ENCODE results near the gene B4GALT2. TPM values are rescaled to one million over a fixed set of nuclear protein-coding genes. Genes with fewer than 3 reads are reported as not detected.

B4GALT2 gene
- total and polyA plus RNA-seq, 9 of the 15 experiments (the other 6 are each of a cell fraction or from before 2014, with no cell fraction given): 1.3 to 86.8 (median 43.8) TPM

DNA sequence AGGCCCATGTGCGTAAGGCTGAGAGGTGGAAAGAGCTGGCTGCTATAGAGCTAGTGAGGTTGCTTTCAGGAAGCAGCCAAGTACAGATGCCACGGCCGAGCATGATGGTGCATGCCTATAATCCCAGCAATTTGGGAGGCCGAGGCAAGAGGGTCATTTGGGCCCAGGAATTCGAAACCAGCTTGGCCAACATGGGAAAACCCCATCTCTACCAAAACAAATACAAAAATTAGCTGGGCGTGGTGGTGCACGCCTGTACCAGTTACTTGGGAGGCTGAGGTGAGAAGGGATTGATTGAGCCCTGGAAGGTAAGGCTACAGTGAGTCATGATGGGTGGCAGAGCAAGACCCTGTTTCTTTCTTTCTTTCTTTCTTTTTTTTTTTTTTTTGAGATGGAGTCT, 15.1 kb downstream of the B4GALT2 start (continued):
- no peak for TF ChIP-seq RREB1 (CRISPR knock-in tag; IDR thresholded peaks at IDR 0.05)
- TF ChIP-seq AFF4 (CRISPR knock-in tag; IDR thresholded peaks at IDR 0.05): no peak
- TF ChIP-seq NONO (IDR thresholded peaks at IDR 0.05; ENCODE audit: low read depth in 2 of 2, low read length in 1 of 2): no peak
- no peak for TF ChIP-seq ZNF586 (CRISPR knock-in tag; conservative IDR thresholded peaks at IDR 0.05)
- TF ChIP-seq BACH1 (tag; IDR thresholded peaks at IDR 0.05): no peak
- no peak for TF ChIP-seq NFIX (CRISPR knock-in tag; IDR thresholded peaks at IDR 0.05; ENCODE audit: low read depth)
- no peak for TF ChIP-seq IRF9 (tag; IDR thresholded peaks at IDR 0.05)
- TF ChIP-seq, protein P1, sequence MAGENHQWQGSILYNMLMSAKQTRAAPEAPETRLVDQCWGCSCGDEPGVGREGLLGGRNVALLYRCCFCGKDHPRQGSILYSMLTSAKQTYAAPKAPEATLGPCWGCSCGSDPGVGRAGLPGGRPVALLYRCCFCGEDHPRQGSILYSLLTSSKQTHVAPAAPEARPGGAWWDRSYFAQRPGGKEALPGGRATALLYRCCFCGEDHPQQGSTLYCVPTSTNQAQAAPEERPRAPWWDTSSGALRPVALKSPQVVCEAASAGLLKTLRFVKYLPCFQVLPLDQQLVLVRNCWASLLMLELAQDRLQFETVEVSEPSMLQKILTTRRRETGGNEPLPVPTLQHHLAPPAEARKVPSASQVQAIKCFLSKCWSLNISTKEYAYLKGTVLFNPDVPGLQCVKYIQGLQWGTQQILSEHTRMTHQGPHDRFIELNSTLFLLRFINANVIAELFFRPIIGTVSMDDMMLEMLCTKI (IDR thresholded peaks at IDR 0.05; ENCODE audit: partially characterized antibody): no peak
- TF ChIP-seq ELF2 (CRISPR knock-in tag; IDR thresholded peaks at IDR 0.05): no peak
- no peak for TF ChIP-seq ZNF592 (IDR thresholded peaks at IDR 0.05)

Data from K562 (cell line).